ENCODE measurements around the gene TPBG.

DNA sequence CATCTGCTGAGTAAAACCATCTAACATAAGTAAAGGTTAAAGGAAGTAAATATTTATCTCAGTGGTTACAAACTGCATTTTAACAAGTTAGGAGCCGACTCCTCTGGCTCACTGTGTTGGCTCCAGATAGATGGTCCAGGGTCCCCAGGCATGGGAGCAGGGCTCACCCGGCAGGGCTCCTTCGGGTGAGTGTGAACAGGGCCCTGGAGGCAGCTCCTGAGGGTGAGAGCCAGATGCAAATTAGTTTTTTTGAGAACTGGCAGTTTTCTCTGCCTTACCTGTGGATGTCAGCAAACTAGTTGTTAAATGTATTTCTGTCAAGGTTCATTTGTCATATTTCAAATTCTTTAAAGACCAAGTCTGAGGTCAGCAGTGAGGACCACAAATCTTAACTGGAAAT lies 21.5 kb downstream of the TPBG start:
- TF ChIP-seq, protein P1, sequence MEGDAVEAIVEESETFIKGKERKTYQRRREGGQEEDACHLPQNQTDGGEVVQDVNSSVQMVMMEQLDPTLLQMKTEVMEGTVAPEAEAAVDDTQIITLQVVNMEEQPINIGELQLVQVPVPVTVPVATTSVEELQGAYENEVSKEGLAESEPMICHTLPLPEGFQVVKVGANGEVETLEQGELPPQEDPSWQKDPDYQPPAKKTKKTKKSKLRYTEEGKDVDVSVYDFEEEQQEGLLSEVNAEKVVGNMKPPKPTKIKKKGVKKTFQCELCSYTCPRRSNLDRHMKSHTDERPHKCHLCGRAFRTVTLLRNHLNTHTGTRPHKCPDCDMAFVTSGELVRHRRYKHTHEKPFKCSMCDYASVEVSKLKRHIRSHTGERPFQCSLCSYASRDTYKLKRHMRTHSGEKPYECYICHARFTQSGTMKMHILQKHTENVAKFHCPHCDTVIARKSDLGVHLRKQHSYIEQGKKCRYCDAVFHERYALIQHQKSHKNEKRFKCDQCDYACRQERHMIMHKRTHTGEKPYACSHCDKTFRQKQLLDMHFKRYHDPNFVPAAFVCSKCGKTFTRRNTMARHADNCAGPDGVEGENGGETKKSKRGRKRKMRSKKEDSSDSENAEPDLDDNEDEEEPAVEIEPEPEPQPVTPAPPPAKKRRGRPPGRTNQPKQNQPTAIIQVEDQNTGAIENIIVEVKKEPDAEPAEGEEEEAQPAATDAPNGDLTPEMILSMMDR (IDR thresholded peaks at IDR 0.05) = no peak
- TF ChIP-seq POLR2AphosphoS5 (IDR thresholded peaks at IDR 0.05) (no peak), POLR2A (IDR thresholded peaks at IDR 0.05) (no peak), EP300 (IDR thresholded peaks at IDR 0.05) (no peak)

Data from upper lobe of left lung (tissue), 4 donors.